Measurements from ENCODE around the gene PLIN5. TPM values are rescaled to one million over a fixed set of nuclear protein-coding genes. Genes with fewer than 3 reads are reported as not detected.

The PLIN5 gene
- total RNA-seq, 6 experiments from 2014 or later, result not detected

GRCh38 chr19:4519172-4519496 is 15.9 kb downstream of the PLIN5 start:
- H3K27me3 Mint-ChIP-seq (ENCODE audit: insufficient read depth), result peaks cover 9% of the 10 kb centered on the region
- no peaks in the 10 kb centered on the region for H3K36me3 Mint-ChIP-seq (ENCODE audit: low read depth)
- TF ChIP-seq, protein P1, sequence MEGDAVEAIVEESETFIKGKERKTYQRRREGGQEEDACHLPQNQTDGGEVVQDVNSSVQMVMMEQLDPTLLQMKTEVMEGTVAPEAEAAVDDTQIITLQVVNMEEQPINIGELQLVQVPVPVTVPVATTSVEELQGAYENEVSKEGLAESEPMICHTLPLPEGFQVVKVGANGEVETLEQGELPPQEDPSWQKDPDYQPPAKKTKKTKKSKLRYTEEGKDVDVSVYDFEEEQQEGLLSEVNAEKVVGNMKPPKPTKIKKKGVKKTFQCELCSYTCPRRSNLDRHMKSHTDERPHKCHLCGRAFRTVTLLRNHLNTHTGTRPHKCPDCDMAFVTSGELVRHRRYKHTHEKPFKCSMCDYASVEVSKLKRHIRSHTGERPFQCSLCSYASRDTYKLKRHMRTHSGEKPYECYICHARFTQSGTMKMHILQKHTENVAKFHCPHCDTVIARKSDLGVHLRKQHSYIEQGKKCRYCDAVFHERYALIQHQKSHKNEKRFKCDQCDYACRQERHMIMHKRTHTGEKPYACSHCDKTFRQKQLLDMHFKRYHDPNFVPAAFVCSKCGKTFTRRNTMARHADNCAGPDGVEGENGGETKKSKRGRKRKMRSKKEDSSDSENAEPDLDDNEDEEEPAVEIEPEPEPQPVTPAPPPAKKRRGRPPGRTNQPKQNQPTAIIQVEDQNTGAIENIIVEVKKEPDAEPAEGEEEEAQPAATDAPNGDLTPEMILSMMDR (IDR thresholded peaks at IDR 0.05), result no peak
- 0 out of 2 replicates have a peak, but pooled peaks cover 6% of the 10 kb centered on the region for H3K4me1 Mint-ChIP-seq (ENCODE audit: low read depth)
- DNase-seq, result no peak
- no peak overlapping the region for H3K27ac Mint-ChIP-seq
- no peak overlapping the region for H3K4me3 Mint-ChIP-seq
- no peaks in the 10 kb centered on the region for H3K9me3 Mint-ChIP-seq

DNA sequence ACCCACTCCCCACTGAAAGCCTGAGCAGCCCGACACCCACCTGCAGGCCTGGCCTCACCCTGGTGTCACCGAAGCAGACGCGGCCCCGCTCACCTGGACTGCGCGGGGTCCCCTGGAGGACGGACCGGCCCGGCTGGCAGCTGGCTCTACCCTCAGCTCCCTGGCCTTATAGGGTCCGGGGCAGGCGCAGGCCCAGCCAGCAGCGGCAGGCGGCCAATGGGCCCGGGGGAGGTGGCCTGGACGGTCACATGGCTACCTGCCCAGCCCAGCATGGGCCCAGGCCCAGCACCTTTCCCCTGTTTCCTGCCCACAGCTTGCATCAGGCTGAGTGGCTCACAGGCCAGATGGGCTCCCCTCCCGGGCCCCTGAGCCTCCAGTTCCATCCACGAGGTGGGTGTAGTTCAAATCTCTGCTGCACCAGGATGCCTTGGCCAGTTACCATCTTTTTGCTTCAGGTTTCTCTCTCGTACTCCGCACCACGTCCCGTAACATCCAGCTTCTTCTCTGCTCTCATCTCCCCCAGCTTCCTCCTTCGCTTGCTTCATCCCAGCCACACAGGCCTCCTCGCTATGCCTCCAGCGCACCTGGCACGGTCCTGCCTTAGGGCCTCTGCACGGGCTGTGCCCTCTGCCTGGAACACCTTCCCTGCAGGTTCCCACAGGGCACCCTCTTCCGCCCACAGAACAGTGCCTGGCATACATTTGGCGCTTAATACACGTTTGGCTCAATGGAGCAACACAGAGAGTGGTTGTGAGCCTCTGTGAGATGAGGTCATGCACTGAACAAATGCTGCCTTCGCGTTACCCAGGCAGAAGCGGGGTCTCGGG is 16.5 kb downstream of the PLIN5 start, which contains the start of gene PLIN4:
Gene PLIN4, minus strand, starts transcription at position 142 of the 827 bp plus-strand sequence. CDS start 214 bp downstream, outside the sequence.
- no peak for DNase-seq
- TF ChIP-seq, protein P1 (IDR thresholded peaks at IDR 0.05), result no peak
- no peak within 1 kb of the TSS for H3K4me3 Mint-ChIP-seq
- H3K36me3 Mint-ChIP-seq (ENCODE audit: low read depth), result no peaks in the 10 kb centered on the region
- H3K9me3 Mint-ChIP-seq, result no peaks in the 10 kb centered on the region
- H3K27ac Mint-ChIP-seq, result no peak within 1 kb of the TSS
- H3K4me1 Mint-ChIP-seq (ENCODE audit: low read depth), result 0 out of 2 replicates have a peak, but pooled peaks cover 6% of the 10 kb centered on the region
- peaks cover 14% of the 10 kb centered on the region for H3K27me3 Mint-ChIP-seq (ENCODE audit: insufficient read depth)

DNA sequence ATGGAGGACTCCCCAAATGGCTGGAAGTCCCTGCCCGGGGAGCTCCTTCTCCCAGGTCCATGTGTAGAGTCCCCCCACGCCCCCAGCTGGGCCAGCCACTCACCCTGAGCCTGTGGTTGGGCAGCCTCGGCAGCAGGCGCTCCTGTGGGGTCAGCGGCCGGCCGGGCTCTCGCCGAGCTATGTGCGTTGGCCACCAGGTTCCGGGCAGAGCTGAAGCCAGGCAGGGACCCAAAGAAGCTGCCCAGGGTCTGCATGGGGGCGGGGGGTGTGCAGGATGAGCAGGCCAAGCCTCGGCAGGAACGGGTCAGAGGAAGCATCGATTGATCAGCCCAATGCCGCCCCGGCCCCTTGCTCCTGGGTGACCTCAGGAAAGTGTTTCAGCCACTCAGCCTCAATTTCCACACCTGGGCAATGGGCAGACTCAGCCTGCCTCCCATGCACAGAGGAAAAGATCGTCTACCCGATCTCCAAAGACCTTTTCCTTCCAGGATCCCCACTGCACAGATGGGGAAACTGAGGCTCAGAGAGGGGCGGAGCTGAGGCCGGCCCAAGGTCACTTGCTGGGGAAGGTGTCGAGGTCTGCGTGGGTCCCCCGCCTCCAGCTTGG is 17.5 kb downstream of the PLIN5 start:
- no peaks in the 10 kb centered on the region for H3K9me3 Mint-ChIP-seq
- H3K27me3 Mint-ChIP-seq (ENCODE audit: insufficient read depth), result peaks cover 14% of the 10 kb centered on the region
- DNase-seq, result no peak
- no peak overlapping the region for H3K27ac Mint-ChIP-seq
- H3K4me3 Mint-ChIP-seq, result no peak overlapping the region
- H3K4me1 Mint-ChIP-seq (ENCODE audit: low read depth), result 0 out of 2 replicates have a peak, but pooled peaks cover 6% of the 10 kb centered on the region
- TF ChIP-seq, protein P1 (IDR thresholded peaks at IDR 0.05), result no peak
- H3K36me3 Mint-ChIP-seq (ENCODE audit: low read depth), result no peaks in the 10 kb centered on the region

GRCh38 chr19:4516939-4517300 is 18.1 kb downstream of the PLIN5 start:
- H3K4me1 Mint-ChIP-seq (ENCODE audit: low read depth), result 0 out of 2 replicates have a peak, but pooled peaks cover 6% of the 10 kb centered on the region
- no peak overlapping the region for H3K27ac Mint-ChIP-seq
- TF ChIP-seq, protein P1 (IDR thresholded peaks at IDR 0.05), result no peak
- H3K27me3 Mint-ChIP-seq (ENCODE audit: insufficient read depth), result peaks cover 14% of the 10 kb centered on the region
- DNase-seq, result no peak
- H3K4me3 Mint-ChIP-seq, result no peak overlapping the region
- no peaks in the 10 kb centered on the region for H3K36me3 Mint-ChIP-seq (ENCODE audit: low read depth)
- no peaks in the 10 kb centered on the region for H3K9me3 Mint-ChIP-seq

DNA sequence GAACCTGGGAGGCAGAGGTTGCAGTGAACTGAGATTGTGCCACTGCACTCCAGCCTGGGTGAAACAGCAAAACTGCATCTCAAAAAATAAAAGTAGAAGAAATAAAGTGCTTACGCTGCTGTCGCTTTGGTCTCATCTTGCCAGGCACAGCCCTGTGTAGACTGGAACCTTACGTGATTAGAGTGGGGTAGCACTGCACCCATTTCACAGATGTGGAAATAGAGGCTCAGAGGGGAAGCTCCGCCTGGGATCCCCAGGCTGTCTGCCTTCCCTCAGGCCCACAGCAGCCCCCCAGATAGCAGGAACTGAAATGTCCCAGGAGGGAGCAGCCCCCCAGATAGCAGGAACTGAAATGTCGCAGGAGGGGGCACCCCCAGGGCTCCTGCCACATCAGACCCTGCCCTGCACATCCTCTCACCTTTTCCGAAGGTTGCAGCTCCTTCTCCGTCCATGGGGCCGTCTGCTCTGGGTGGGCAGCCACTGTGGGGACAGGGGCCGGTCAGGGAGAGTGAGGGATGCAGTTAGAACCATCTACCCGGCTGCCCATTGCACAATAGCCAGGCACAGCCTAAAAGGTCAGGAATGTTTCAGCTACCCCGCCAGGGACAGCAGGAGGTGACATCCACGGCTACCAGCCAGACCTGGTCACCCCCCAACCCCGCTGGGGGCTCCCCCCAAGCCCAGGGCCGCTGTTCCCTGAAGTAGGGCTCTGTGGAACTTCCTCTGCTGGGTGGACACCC is 18.7 kb downstream of the PLIN5 start:
- no peak for DNase-seq
- Mint-ChIP-seq H3K36me3 (ENCODE audit: low read depth) (no peaks in the 10 kb centered on the region), H3K27me3 (ENCODE audit: insufficient read depth) (peaks cover 9% of the 10 kb centered on the region), H3K9me3 (no peaks in the 10 kb centered on the region), H3K4me3 (no peak overlapping the region), H3K27ac (no peak overlapping the region), H3K4me1 (ENCODE audit: low read depth) (0 out of 2 replicates have a peak, but pooled peaks cover 3% of the 10 kb centered on the region)
- TF ChIP-seq, protein P1 (IDR thresholded peaks at IDR 0.05), result no peak
